Caco-2 (cell line): Measurements from ENCODE around the gene DDX46. TPM values are rescaled to one million over a fixed set of nuclear protein-coding genes. Genes with fewer than 3 reads are reported as not detected.
A peak's percentile ranks its signal among the peaks of the same experiment; 100 is the strongest.
"Not testable (repeated sequence)": the region's sequence is repeated elsewhere in the genome, so short reads cannot be mapped to it uniquely, and the experiment has no call there.

Experiments
- BruUV-seq: library from RNA; stranded (reverse); fragments of 400-500 nt; replicated peaks from 2 replicates; lab custom pipeline; 2021; lab: Mats Ljungman, UMichigan
- CTCF ChIA-PET: fragments of 300-600 bp; sonication (Branson Sonifier 250); formaldehyde crosslinking; loops from one replicate; lab custom pipeline; 2022; ENCODE audit warnings: antibody characterized with exemption; lab: Charles Lee
- POLR2A ChIA-PET: fragments of 300-600 bp; sonication (Branson Sonifier 250); formaldehyde crosslinking; loops from one replicate; lab custom pipeline; 2022; ENCODE audit warnings: antibody characterized with exemption; lab: Charles Lee
- DNase-seq, 2 experiments: peaks; one replicate each; pipeline versions ENCODE4 v3.0.0 to v3.0.0-alpha.2; 2020 to 2022
- H3K27me3 ChIP-seq: replicated peaks from 2 replicates; pipeline ENCODE4 v1.6.0; 2011; ENCODE audit warnings: low read length; ENCODE audit not compliant: control insufficient read depth, insufficient read depth
- H3K36me3 ChIP-seq: 2 replicates; pipeline ENCODE4 v1.5.1; 2011; ENCODE audit warnings: low read length; ENCODE audit not compliant: control insufficient read depth, insufficient read depth
- H3K4me1 ChIP-seq: fragments of 250-450 bp; sonication (Bioruptor Pico); 2 replicates; pipeline ENCODE4 v1.5.1; 2020; ENCODE audit warnings: mild to moderate bottlenecking
- H3K4me3 ChIP-seq: 2 replicates; pipeline ENCODE4 v1.5.1; 2011; ENCODE audit warnings: low read depth, mild to moderate bottlenecking, control low read depth, low read length
- H3K9me3 ChIP-seq: fragments of 250-450 bp; sonication (Bioruptor Pico); 2 replicates; pipeline ENCODE4 v1.5.1; 2020; ENCODE audit warnings: mild to moderate bottlenecking, moderate library complexity
- H3K27ac Mint-ChIP-seq: one replicate; pipeline ENCODE4 v1.8.0; 2022; ENCODE audit warnings: mixed read lengths; ENCODE audit not compliant: unreplicated experiment
- H3K27me3 Mint-ChIP-seq: one replicate; pipeline ENCODE4 v1.8.0; 2022; ENCODE audit warnings: mixed read lengths; ENCODE audit not compliant: insufficient read depth, unreplicated experiment
- H3K36me3 Mint-ChIP-seq: one replicate; pipeline ENCODE4 v1.8.0; 2022; ENCODE audit warnings: mild to moderate bottlenecking, mixed read lengths; ENCODE audit not compliant: insufficient read depth, unreplicated experiment
- H3K4me1 Mint-ChIP-seq: one replicate; pipeline ENCODE4 v1.8.0; 2022; ENCODE audit warnings: low read depth, mixed read lengths; ENCODE audit not compliant: unreplicated experiment
- H3K4me3 Mint-ChIP-seq: one replicate; pipeline ENCODE4 v1.8.0; 2022; ENCODE audit warnings: mild to moderate bottlenecking, moderate library complexity, mixed read lengths; ENCODE audit not compliant: unreplicated experiment
- H3K9me3 Mint-ChIP-seq: one replicate; pipeline ENCODE4 v1.8.0; 2022; ENCODE audit warnings: mixed read lengths; ENCODE audit not compliant: unreplicated experiment
- CTCF ChIP-seq, 2 experiments: fragments of 200-600 bp in 1 of 2; IDR thresholded peaks; 1 replicate in 1 of 2; 2 replicates in 1 of 2; pipeline versions ENCODE4 v1.5.1 to v1.8.0; 2011 to 2022; ENCODE audit warnings: antibody characterized with exemption in 1 of 2, control low read depth in 1 of 2, inconsistent platforms in 1 of 2, low read depth in 1 of 2, low read length in 1 of 2, mild to moderate bottlenecking in 1 of 2, moderate library complexity in 1 of 2; ENCODE audit not compliant: insufficient read depth in 1 of 2, severe bottlenecking in 1 of 2, unreplicated experiment in 1 of 2
- intact Hi-C: fragments of 100-400 bp; cut with micrococcal nuclease; formaldehyde crosslinking; loops from one replicate; pipeline ENCODE4 v1.10.0; 2022; ENCODE audit not compliant: unreplicated experiment
- total RNA-seq: library from RNA; stranded (reverse); gene quantifications from 2 replicates; pipeline ENCODE4 v1.2.3, GENCODE V29; 2022

Gene DDX46
- total RNA-seq, 1 experiment from 2014 or later: 96.1 TPM

DNA sequence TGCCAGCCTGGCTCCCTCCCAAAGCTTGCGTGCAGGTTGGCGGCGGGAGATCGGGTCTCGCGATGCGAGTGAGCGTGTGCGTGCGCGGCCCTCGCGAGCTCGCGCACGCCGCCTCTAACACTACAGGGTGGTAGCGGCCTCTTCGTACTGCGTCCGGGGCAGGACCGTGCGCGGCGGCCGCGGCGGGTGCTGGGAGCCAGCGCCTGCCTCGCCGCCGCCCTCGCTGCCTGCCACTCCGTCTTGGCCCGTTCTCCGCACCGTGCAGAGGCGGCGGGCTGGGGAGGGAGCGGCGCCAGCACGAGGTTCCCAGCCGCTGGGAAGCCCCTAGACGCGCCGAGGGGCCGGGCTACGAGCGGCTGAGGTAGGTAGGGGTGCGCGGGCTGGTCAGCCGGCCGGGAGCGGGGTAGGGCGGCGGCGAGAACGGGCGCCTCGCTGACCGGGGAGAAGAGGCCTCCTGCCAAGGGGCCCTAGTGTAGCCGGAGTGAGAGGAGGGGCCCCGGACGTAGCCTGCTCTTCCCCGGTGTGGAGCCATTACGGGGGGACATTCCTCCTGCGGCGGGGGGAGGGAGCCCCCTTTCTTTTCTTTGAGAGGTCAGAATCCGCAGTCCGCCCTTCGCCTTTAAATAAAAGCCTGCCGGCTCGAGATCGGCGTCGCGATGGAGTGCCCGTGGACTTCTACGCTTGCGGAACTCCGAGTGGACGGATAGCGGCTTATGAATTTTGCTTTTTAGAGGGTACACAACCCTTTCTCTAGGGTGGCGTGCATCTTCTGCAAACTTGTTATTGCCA lies 87.5 kb downstream of the DDX46 start, which contains the start of gene C5orf24:
Gene C5orf24 (plus strand): TSS at position 117 of the 789 bp plus-strand sequence. CDS start 8,933 bp downstream, outside the sequence.
- Mint-ChIP-seq H3K27me3 (no peaks in the 10 kb centered on the region), H3K4me3 (peak within 1 kb of the TSS; percentile 97), H3K9me3 (no peaks in the 10 kb centered on the region), H3K4me1 (peaks cover 6% of the 10 kb centered on the region), H3K27ac (peak within 1 kb of the TSS; percentile 97), H3K36me3 (peaks cover 61% of the 10 kb centered on the region)
- no peak for TF ChIP-seq CTCF (IDR thresholded peaks at IDR 0.05; ENCODE audit: insufficient read depth in 1 of 2, low read depth in 1 of 2, low read length in 1 of 2, severe bottlenecking in 1 of 2, unreplicated experiment in 1 of 2)
- ChIA-PET CTCF (interaction anchor here (0.6 to 1.0 kb wide), 3 partner anchors 8 to 108 kb away, joined by 3 to 4 read pairs (median 4); partner anchors contain the start of gene CAMLG), POLR2A (interaction anchor here (0.5 to 1.1 kb wide), 10 partner anchors 14 to 429 kb away, joined by 3 to 12 read pairs (median 4); partner anchors contain the start of genes CAMLG, PCBD2 and TXNDC15)
- Histone ChIP-seq H3K9me3 (no peaks in the 10 kb centered on the region), H3K4me1 (peaks cover 13% of the 10 kb centered on the region; the same call in 1 of the 2 replicates), H3K27me3 (no peaks in the 10 kb centered on the region), H3K4me3 (peak within 1 kb of the TSS; percentile 96), H3K36me3 (no peaks in the 10 kb centered on the region; the same call in 1 of the 2 replicates)
- intact Hi-C loops: loop anchor here (1.0 to 2.0 kb wide), 4 partner anchors 28 to 107 kb away; partner anchors contain the start of genes CAMLG, DDX46, PCBD2 and TXNDC15
- DNase-seq: peak; percentile 93 to 94
- no TSS peak for BruUV-seq

DNA sequence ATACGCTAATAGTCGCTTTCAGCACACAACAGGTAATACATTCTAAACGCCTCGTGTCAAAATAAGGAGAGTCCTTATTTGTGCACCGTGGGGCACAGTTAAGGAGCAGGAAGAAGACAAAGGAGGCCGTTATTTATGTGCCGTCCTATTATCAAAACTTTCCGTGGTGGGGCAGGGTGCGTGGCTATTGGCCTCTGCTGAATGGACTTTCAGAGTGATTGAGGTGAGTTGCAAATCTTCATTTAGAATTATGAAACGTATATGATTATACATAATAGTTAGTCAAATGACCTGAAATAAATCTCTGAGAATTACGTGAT lies 88.0 kb downstream of the DDX46 start:
- intact Hi-C loops: loop anchor here (1.0 to 2.0 kb wide), 3 partner anchors 28 to 88 kb away; partner anchors contain the start of genes DDX46, PCBD2 and TXNDC15
- TSS peak; percentile 70 for BruUV-seq
- Mint-ChIP-seq H3K27ac (peak overlapping the region; percentile 97), H3K4me3 (peak overlapping the region; percentile 97), H3K36me3 (peaks cover 61% of the 10 kb centered on the region), H3K9me3 (no peaks in the 10 kb centered on the region), H3K27me3 (no peaks in the 10 kb centered on the region), H3K4me1 (peaks cover 6% of the 10 kb centered on the region)
- H3K27me3 ChIP-seq: no peaks in the 10 kb centered on the region
- ChIA-PET CTCF (interaction anchor here (1.6 kb wide), 1 partner anchor 58 kb away, joined by 4 read pairs; the partner anchor contains the start of gene PCBD2), POLR2A (interaction anchor here (0.9 kb wide), 1 partner anchor 58 kb away, joined by 3 read pairs; no protein-coding TSS in a partner anchor)
- TF ChIP-seq CTCF (IDR thresholded peaks at IDR 0.05; ENCODE audit: insufficient read depth in 1 of 2, low read depth in 1 of 2, low read length in 1 of 2, severe bottlenecking in 1 of 2, unreplicated experiment in 1 of 2): no peak
- DNase-seq: no peak
- no peaks in the 10 kb centered on the region; the same call in 1 of the 2 replicates for H3K36me3 ChIP-seq
- H3K9me3 ChIP-seq: no peaks in the 10 kb centered on the region
- H3K4me1 ChIP-seq: peaks cover 9% of the 10 kb centered on the region; the same call in 1 of the 2 replicates
- H3K4me3 ChIP-seq: peak overlapping the region; percentile 96

DNA sequence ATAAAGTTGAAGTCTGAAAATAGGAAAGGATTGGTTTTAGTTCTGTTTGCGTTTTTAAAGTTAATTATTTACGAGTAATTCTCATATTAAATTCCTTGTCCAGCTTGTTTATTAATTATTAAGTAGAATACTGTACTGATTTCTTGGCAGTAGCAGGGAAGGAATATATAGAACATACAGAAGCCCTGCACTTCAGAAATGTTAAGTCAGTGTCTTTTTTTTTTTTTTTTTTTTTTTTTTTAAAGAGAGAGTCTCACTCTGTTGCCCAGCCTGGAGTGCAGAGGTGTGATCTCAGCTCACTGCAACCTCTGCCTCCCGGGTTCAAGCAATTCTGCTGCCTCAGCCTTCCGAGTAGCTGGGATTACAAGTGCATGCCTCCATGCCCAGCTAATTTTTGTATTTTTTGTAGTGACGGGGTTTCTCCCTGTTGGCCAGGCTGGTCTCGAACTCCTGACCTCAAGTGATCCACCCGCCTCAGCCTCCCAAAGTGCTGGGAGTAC lies 90.9 kb downstream of the DDX46 start:
- H3K27me3 ChIP-seq, H3K9me3 ChIP-seq, H3K4me3 ChIP-seq, POLR2A ChIA-PET, H3K36me3 ChIP-seq, H3K27ac Mint-ChIP-seq, BruUV-seq, DNase-seq, H3K27me3 Mint-ChIP-seq, H3K4me3 Mint-ChIP-seq, intact Hi-C loops, H3K4me1 ChIP-seq, H3K9me3 Mint-ChIP-seq, H3K4me1 Mint-ChIP-seq: not testable (repeated sequence)
- CTCF ChIA-PET: interaction anchor here (0.6 kb wide), 1 partner anchor 870 kb away, joined by 3 read pairs; no protein-coding TSS in a partner anchor
- peaks cover 61% of the 10 kb centered on the region for H3K36me3 Mint-ChIP-seq
